ENCODE results near the gene KCNAB1. TPM values are rescaled to one million over a fixed set of nuclear protein-coding genes. Genes with fewer than 3 reads are reported as not detected.

KCNAB1 gene
- total and polyA plus RNA-seq, 2 donors (not counting 3 experiments of a cell fraction or from before 2014, with no cell fraction given), result 0.21 TPM; not detected in 1

- BruUV-seq (replicated peaks), result no TSS peak
- H2AFZ ChIP-seq (ENCODE audit: low read depth, low read length), result no peak overlapping the region
- H3K27ac ChIP-seq (ENCODE audit: insufficient read depth, low read depth, low read length), result no peak overlapping the region
- DNase-seq (ENCODE audit: low read depth, low spot score) (no peak), FAIRE-seq (no peak)
- no peaks in the 10 kb centered on the region for H3K27me3 ChIP-seq (ENCODE audit: control insufficient read depth in 2 of 2, insufficient read depth in 2 of 2, low read length in 2 of 2)
- TF ChIP-seq CTCF (IDR thresholded peaks at IDR 0.05; ENCODE audit: extremely low read depth in 1 of 2, insufficient read depth in 1 of 2, low read depth in 1 of 2, low read length in 2 of 2) (no peak), FOS (IDR thresholded peaks at IDR 0.05; ENCODE audit: borderline replicate concordance, insufficient read depth, low read length) (no peak), JUN (IDR thresholded peaks at IDR 0.05; ENCODE audit: borderline replicate concordance, insufficient read depth, insufficient read length, low read depth) (no peak), POLR2AphosphoS5 (IDR thresholded peaks at IDR 0.05; ENCODE audit: insufficient read depth, low read depth, low read length) (no peak)
- H3K9me3 ChIP-seq (replicated peaks; ENCODE audit: control insufficient read depth, insufficient read depth, low read length), result no peaks in the 10 kb centered on the region
- no peaks in the 10 kb centered on the region for H3K9me1 ChIP-seq (replicated peaks; ENCODE audit: control insufficient read depth, extremely low read depth, insufficient read depth, low read length)
- no peaks in the 10 kb centered on the region for H3K36me3 ChIP-seq (ENCODE audit: control insufficient read depth in 2 of 2, extremely low read depth in 1 of 2, insufficient read depth in 2 of 2, low read length in 2 of 2)
- H3K79me2 ChIP-seq (ENCODE audit: control insufficient read depth, insufficient read depth, low read length), result no peaks in the 10 kb centered on the region
- intact Hi-C loops (cut with micrococcal nuclease), result no loop called here
- H3K4me2 ChIP-seq (ENCODE audit: insufficient read depth, low read length), result no peak overlapping the region
- no peak overlapping the region for H3K4me3 ChIP-seq (replicated peaks in 1 of 3; ENCODE audit: insufficient read depth in 1 of 3, low read depth in 1 of 3, low read length in 3 of 3)
- ChIA-PET CTCF (interaction anchor here (1.2 kb wide), 1 partner anchor 70 kb away, joined by 3 read pairs; no protein-coding TSS in a partner anchor), POLR2A (no interaction called here)
- peaks cover 23% of the 10 kb centered on the region for H3K4me1 ChIP-seq (ENCODE audit: control insufficient read depth, extremely low read depth, insufficient read depth, low read length)
- H4K20me1 ChIP-seq (replicated peaks; ENCODE audit: control insufficient read depth, extremely low read depth, insufficient read depth, low read length), result no peaks in the 10 kb centered on the region
- no peak overlapping the region for H3K9ac ChIP-seq (replicated peaks; ENCODE audit: extremely low read depth, insufficient read depth, low read length)
- dilution Hi-C loops (cut with MboI; ENCODE audit: extremely low pct_ligation_motif_present, low sequenced_read_pairs), result no loop called here
Observed at GRCh38 chr3:156311930-156312329, 191.6 kb downstream of the KCNAB1 start.

GRCh38 chr3:156316076-156316475 is 195.7 kb downstream of the KCNAB1 start:
- TF ChIP-seq MYC (IDR thresholded peaks at IDR 0.05; ENCODE audit: low read depth, low read length) (no peak), JUN (IDR thresholded peaks at IDR 0.05; ENCODE audit: borderline replicate concordance, insufficient read depth, insufficient read length, low read depth) (no peak), MAX (IDR thresholded peaks at IDR 0.05; ENCODE audit: insufficient read depth, insufficient read length) (no peak), FOS (IDR thresholded peaks at IDR 0.05; ENCODE audit: borderline replicate concordance, insufficient read depth, low read length) (no peak), EZH2 (IDR thresholded peaks at IDR 0.05; ENCODE audit: borderline replicate concordance, low read depth, low read length, severe bottlenecking) (no peak), POLR2AphosphoS5 (IDR thresholded peaks at IDR 0.05; ENCODE audit: insufficient read depth, low read depth, low read length) (no peak), GATA2 (IDR thresholded peaks at IDR 0.05; ENCODE audit: insufficient read depth, insufficient read length, low read depth, low read length) (no peak), POLR2A (IDR thresholded peaks at IDR 0.05; ENCODE audit: low read depth, low read length) (no peak), CTCF (IDR thresholded peaks at IDR 0.05; ENCODE audit: extremely low read depth in 1 of 2, insufficient read depth in 1 of 2, low read depth in 1 of 2, low read length in 2 of 2) (no peak)
- H3K9me1 ChIP-seq (replicated peaks; ENCODE audit: control insufficient read depth, extremely low read depth, insufficient read depth, low read length), result no peaks in the 10 kb centered on the region
- no peaks in the 10 kb centered on the region for H3K36me3 ChIP-seq (ENCODE audit: control insufficient read depth in 2 of 2, extremely low read depth in 1 of 2, insufficient read depth in 2 of 2, low read length in 2 of 2)
- H3K79me2 ChIP-seq (ENCODE audit: control insufficient read depth, insufficient read depth, low read length), result no peaks in the 10 kb centered on the region
- dilution Hi-C loops (cut with MboI; ENCODE audit: extremely low pct_ligation_motif_present, low sequenced_read_pairs) (no loop called here), intact Hi-C loops (cut with micrococcal nuclease) (loop anchor here (5.0 kb wide), 2 partner anchors 116 to 191 kb away; no protein-coding TSS in a partner anchor)
- no peak overlapping the region for H3K4me3 ChIP-seq (replicated peaks in 1 of 3; ENCODE audit: insufficient read depth in 1 of 3, low read depth in 1 of 3, low read length in 3 of 3)
- FAIRE-seq (no peak), DNase-seq (ENCODE audit: low read depth, low spot score) (no peak)
- H3K4me1 ChIP-seq (ENCODE audit: control insufficient read depth, extremely low read depth, insufficient read depth, low read length), result peaks cover 24% of the 10 kb centered on the region
- BruUV-seq (replicated peaks), result no TSS peak
- CTCF ChIA-PET, result interaction anchor here (1.2 to 4.0 kb wide), 3 partner anchors 8 to 142 kb away, joined by 3 to 18 read pairs (median 17); no protein-coding TSS in a partner anchor
- no peak overlapping the region for H3K9ac ChIP-seq (replicated peaks; ENCODE audit: extremely low read depth, insufficient read depth, low read length)
- no peaks in the 10 kb centered on the region for H3K27me3 ChIP-seq (ENCODE audit: control insufficient read depth in 2 of 2, insufficient read depth in 2 of 2, low read length in 2 of 2)
- no peak overlapping the region for H2AFZ ChIP-seq (ENCODE audit: low read depth, low read length)
- POLR2A ChIA-PET, result no interaction called here
- no peaks in the 10 kb centered on the region for H3K9me3 ChIP-seq (replicated peaks; ENCODE audit: control insufficient read depth, insufficient read depth, low read length)
- H3K4me2 ChIP-seq (ENCODE audit: insufficient read depth, low read length), result no peak overlapping the region
- H3K27ac ChIP-seq (ENCODE audit: insufficient read depth, low read depth, low read length), result no peak overlapping the region
- no peaks in the 10 kb centered on the region for H4K20me1 ChIP-seq (replicated peaks; ENCODE audit: control insufficient read depth, extremely low read depth, insufficient read depth, low read length)

All from endothelial cell of umbilical vein (primary cell).